HL-60 (cell line): ENCODE measurements around the gene SLC23A2.

Source experiments
- DNase-seq, 2 experiments: peaks; one replicate each; pipeline ENCODE4 v3.0.0-alpha.2; 2010 to 2020; ENCODE audit warnings: low read depth in 1 of 2, low spot score in 1 of 2
- H3K27ac ChIP-seq: fragments of 250-450 bp; sonication (Bioruptor Pico); replicated peaks from 2 replicates; pipeline ENCODE4 v1.5.1; 2020; ENCODE audit warnings: mild to moderate bottlenecking, moderate library complexity
- H3K27me3 ChIP-seq: fragments of 250-450 bp; sonication (Bioruptor Pico); 2 replicates; pipeline ENCODE4 v1.5.1; 2021; ENCODE audit warnings: mild to moderate bottlenecking, moderate library complexity; ENCODE audit not compliant: insufficient read depth, poor library complexity, severe bottlenecking
- H3K4me3 ChIP-seq: replicated peaks from 2 replicates; pipeline ENCODE4 v1.5.1; 2011; ENCODE audit warnings: mild to moderate bottlenecking, control low read depth, low read length; ENCODE audit not compliant: insufficient read depth
- GABPA ChIP-seq: IDR thresholded peaks from 2 replicates; pipeline ENCODE4 v1.6.1; 2012; ENCODE audit warnings: low read depth
- POLR2AphosphoS5 ChIP-seq: IDR thresholded peaks from 2 replicates; pipeline ENCODE4 v1.6.1; 2012; ENCODE audit warnings: low read depth
- SPI1 ChIP-seq: IDR thresholded peaks from 2 replicates; pipeline ENCODE4 v1.6.1; 2012; ENCODE audit warnings: low read depth, mild to moderate bottlenecking, borderline replicate concordance
- TF ChIP-seq, protein P1 (sequence below): IDR thresholded peaks from 2 replicates; pipeline ENCODE4 v1.6.1; 2012; ENCODE audit warnings: low read depth; ENCODE audit not compliant: insufficient replicate concordance
- TF ChIP-seq, protein P2 (sequence below): IDR thresholded peaks from one replicate; pipeline ENCODE4 v1.5.1; 2011; ENCODE audit warnings: low read length, control low read depth, inconsistent platforms; ENCODE audit not compliant: insufficient read depth

SLC23A2 gene

GRCh38 chr20:4832469-4832868 lies 168.8 kb downstream of the SLC23A2 start:
- H3K27ac ChIP-seq: no peak overlapping the region
- no peak overlapping the region for H3K4me3 ChIP-seq
- no peak for DNase-seq
- H3K27me3 ChIP-seq: no peaks in the 10 kb centered on the region
- no peak for TF ChIP-seq POLR2AphosphoS5
- TF ChIP-seq, protein P1, sequence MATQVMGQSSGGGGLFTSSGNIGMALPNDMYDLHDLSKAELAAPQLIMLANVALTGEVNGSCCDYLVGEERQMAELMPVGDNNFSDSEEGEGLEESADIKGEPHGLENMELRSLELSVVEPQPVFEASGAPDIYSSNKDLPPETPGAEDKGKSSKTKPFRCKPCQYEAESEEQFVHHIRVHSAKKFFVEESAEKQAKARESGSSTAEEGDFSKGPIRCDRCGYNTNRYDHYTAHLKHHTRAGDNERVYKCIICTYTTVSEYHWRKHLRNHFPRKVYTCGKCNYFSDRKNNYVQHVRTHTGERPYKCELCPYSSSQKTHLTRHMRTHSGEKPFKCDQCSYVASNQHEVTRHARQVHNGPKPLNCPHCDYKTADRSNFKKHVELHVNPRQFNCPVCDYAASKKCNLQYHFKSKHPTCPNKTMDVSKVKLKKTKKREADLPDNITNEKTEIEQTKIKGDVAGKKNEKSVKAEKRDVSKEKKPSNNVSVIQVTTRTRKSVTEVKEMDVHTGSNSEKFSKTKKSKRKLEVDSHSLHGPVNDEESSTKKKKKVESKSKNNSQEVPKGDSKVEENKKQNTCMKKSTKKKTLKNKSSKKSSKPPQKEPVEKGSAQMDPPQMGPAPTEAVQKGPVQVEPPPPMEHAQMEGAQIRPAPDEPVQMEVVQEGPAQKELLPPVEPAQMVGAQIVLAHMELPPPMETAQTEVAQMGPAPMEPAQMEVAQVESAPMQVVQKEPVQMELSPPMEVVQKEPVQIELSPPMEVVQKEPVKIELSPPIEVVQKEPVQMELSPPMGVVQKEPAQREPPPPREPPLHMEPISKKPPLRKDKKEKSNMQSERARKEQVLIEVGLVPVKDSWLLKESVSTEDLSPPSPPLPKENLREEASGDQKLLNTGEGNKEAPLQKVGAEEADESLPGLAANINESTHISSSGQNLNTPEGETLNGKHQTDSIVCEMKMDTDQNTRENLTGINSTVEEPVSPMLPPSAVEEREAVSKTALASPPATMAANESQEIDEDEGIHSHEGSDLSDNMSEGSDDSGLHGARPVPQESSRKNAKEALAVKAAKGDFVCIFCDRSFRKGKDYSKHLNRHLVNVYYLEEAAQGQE: no peak
- no peak for TF ChIP-seq SPI1
- TF ChIP-seq GABPA: no peak
- TF ChIP-seq, protein P2, sequence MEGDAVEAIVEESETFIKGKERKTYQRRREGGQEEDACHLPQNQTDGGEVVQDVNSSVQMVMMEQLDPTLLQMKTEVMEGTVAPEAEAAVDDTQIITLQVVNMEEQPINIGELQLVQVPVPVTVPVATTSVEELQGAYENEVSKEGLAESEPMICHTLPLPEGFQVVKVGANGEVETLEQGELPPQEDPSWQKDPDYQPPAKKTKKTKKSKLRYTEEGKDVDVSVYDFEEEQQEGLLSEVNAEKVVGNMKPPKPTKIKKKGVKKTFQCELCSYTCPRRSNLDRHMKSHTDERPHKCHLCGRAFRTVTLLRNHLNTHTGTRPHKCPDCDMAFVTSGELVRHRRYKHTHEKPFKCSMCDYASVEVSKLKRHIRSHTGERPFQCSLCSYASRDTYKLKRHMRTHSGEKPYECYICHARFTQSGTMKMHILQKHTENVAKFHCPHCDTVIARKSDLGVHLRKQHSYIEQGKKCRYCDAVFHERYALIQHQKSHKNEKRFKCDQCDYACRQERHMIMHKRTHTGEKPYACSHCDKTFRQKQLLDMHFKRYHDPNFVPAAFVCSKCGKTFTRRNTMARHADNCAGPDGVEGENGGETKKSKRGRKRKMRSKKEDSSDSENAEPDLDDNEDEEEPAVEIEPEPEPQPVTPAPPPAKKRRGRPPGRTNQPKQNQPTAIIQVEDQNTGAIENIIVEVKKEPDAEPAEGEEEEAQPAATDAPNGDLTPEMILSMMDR: no peak

GRCh38 chr20:4830696-4831095 lies 170.6 kb downstream of the SLC23A2 start:
- Histone ChIP-seq H3K4me3 (no peak overlapping the region), H3K27me3 (no peaks in the 10 kb centered on the region), H3K27ac (peak overlapping the region; percentile 90)
- TF ChIP-seq, protein P2: no peak
- no peak for TF ChIP-seq SPI1
- TF ChIP-seq, protein P1: no peak
- TF ChIP-seq POLR2AphosphoS5: no peak
- TF ChIP-seq GABPA: no peak
- DNase-seq: no peak

DNA sequence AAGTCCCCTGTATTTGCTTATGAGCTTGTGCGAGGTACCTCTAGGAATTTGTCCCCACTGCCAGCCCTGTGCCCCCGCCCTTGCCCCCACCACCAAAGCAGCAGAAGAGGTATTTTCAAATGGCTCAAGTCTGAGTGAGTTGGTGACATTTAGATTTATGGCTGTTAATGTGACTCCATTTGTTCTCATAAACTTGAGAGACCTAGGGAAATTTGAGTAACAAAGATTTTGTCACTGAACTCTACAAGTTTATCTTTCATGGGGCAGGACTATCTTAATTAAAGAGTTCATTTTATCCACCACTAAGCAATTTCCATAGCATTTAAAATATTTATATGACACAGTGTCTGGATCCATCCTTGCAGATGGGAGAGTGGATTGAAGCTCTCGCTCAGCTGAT lies 171.1 kb downstream of the SLC23A2 start:
- TF ChIP-seq SPI1: no peak
- TF ChIP-seq, protein P2: no peak
- TF ChIP-seq POLR2AphosphoS5: no peak
- TF ChIP-seq, protein P1: no peak
- TF ChIP-seq GABPA: no peak
- no peak for DNase-seq
- peak overlapping the region; percentile 90 for H3K27ac ChIP-seq
- no peak overlapping the region for H3K4me3 ChIP-seq
- H3K27me3 ChIP-seq: no peaks in the 10 kb centered on the region
